Measurements from ENCODE around the gene AUTS2. TPM values are rescaled to one million over a fixed set of nuclear protein-coding genes. Genes with fewer than 3 reads are reported as not detected.

The AUTS2 gene
- total RNA-seq, 1 experiment from 2014 or later: 50.0 TPM

- peaks cover 9% of the 10 kb centered on the region for H3K4me1 Mint-ChIP-seq
- H3K27me3 Mint-ChIP-seq (ENCODE audit: low read depth): peaks cover 3% of the 10 kb centered on the region; the same call in 1 of the 2 replicates
- H3K4me3 Mint-ChIP-seq: no peak overlapping the region
- TF ChIP-seq ZNF281 (CRISPR knock-in tag; IDR thresholded peaks at IDR 0.05): no peak
- no peak for TF ChIP-seq AR (CRISPR knock-in tag; IDR thresholded peaks at IDR 0.05)
- TF ChIP-seq PRDM15 (CRISPR knock-in tag; IDR thresholded peaks at IDR 0.05): no peak
- no peak for TF ChIP-seq ZMAT4 (CRISPR knock-in tag; IDR thresholded peaks at IDR 0.05)
- no peak for TF ChIP-seq FOXK1 (CRISPR knock-in tag; IDR thresholded peaks at IDR 0.05)
- TF ChIP-seq TEAD4 (CRISPR knock-in tag; IDR thresholded peaks at IDR 0.05): no peak
- TF ChIP-seq EMX1 (CRISPR knock-in tag; IDR thresholded peaks at IDR 0.05): no peak
- peaks cover 2% of the 10 kb centered on the region; the same call in 1 of the 2 replicates for H3K9me3 Mint-ChIP-seq
- H3K36me3 Mint-ChIP-seq: no peaks in the 10 kb centered on the region; the same call in 1 of the 2 replicates
- H3K27ac Mint-ChIP-seq: no peak overlapping the region
- ChIA-PET POLR2A (no interaction called here), CTCF (no interaction called here)
- no peak for DNase-seq (ENCODE audit: low spot score)
- no peak for ATAC-seq
These were observed 578.9 kb downstream of the AUTS2 start for GRCh38 chr7:70177166-70177565.

GRCh38 chr7:70178211-70178610, 579.9 kb downstream of the AUTS2 start:
- CTCF ChIA-PET: no interaction called here
- Mint-ChIP-seq H3K4me3 (no peak overlapping the region), H3K9me3 (peaks cover 3% of the 10 kb centered on the region; the same call in 1 of the 2 replicates), H3K27me3 (ENCODE audit: low read depth) (peaks cover 3% of the 10 kb centered on the region; the same call in 1 of the 2 replicates), H3K4me1 (peaks cover 8% of the 10 kb centered on the region), H3K36me3 (no peaks in the 10 kb centered on the region; the same call in 1 of the 2 replicates), H3K27ac (no peak overlapping the region)
- no peak for TF ChIP-seq SMAD4 (CRISPR knock-in tag; IDR thresholded peaks at IDR 0.05)
- POLR2A ChIA-PET: no interaction called here
- DNase-seq (ENCODE audit: low spot score) (no peak), ATAC-seq (no peak)

GRCh38 chr7:70178787-70179186, 580.5 kb downstream of the AUTS2 start:
- no peaks in the 10 kb centered on the region; the same call in 1 of the 2 replicates for H3K36me3 Mint-ChIP-seq
- ChIA-PET POLR2A (no interaction called here), CTCF (no interaction called here)
- peaks cover 14% of the 10 kb centered on the region for H3K4me1 Mint-ChIP-seq
- DNase-seq (ENCODE audit: low spot score) (no peak), ATAC-seq (no peak)
- H3K4me3 Mint-ChIP-seq: no peak overlapping the region
- no peak overlapping the region for H3K27ac Mint-ChIP-seq
- peaks cover 3% of the 10 kb centered on the region; the same call in 1 of the 2 replicates for H3K9me3 Mint-ChIP-seq
- peaks cover 2% of the 10 kb centered on the region; the same call in 1 of the 2 replicates for H3K27me3 Mint-ChIP-seq (ENCODE audit: low read depth)
- TF ChIP-seq E2F5 (CRISPR knock-in tag; IDR thresholded peaks at IDR 0.05) (no peak), GRHL2 (CRISPR knock-in tag; IDR thresholded peaks at IDR 0.05; ENCODE audit: insufficient replicate concordance, severe bottlenecking) (no peak), JAZF1 (CRISPR knock-in tag; IDR thresholded peaks at IDR 0.05) (no peak), IRF2 (CRISPR knock-in tag; IDR thresholded peaks at IDR 0.05; ENCODE audit: borderline replicate concordance, low read depth) (no peak), IRF1 (CRISPR knock-in tag; IDR thresholded peaks at IDR 0.05) (no peak), ZNF317 (CRISPR knock-in tag; IDR thresholded peaks at IDR 0.05; ENCODE audit: borderline replicate concordance, low read depth) (no peak), NR1H2 (CRISPR knock-in tag; IDR thresholded peaks at IDR 0.05) (no peak), NR2C2 (CRISPR knock-in tag; IDR thresholded peaks at IDR 0.05) (no peak), AFF4 (CRISPR knock-in tag; IDR thresholded peaks at IDR 0.05; ENCODE audit: borderline replicate concordance) (no peak)
